Caco-2 (cell line): ENCODE results near the gene GNG7. TPM values are rescaled to one million over a fixed set of nuclear protein-coding genes. Genes with fewer than 3 reads are reported as not detected.
"Not testable (repeated sequence)": the region's sequence is repeated elsewhere in the genome, so short reads cannot be mapped to it uniquely, and the experiment has no call there.

Experiments used
- BruUV-seq: library from RNA; stranded (reverse); fragments of 400-500 nt; replicated peaks from 2 replicates; lab custom pipeline; 2021; lab: Mats Ljungman, UMichigan
- CTCF ChIA-PET: fragments of 300-600 bp; sonication (Branson Sonifier 250); formaldehyde crosslinking; loops from one replicate; lab custom pipeline; 2022; ENCODE audit warnings: antibody characterized with exemption; lab: Charles Lee
- POLR2A ChIA-PET: fragments of 300-600 bp; sonication (Branson Sonifier 250); formaldehyde crosslinking; loops from one replicate; lab custom pipeline; 2022; ENCODE audit warnings: antibody characterized with exemption; lab: Charles Lee
- DNase-seq, 2 experiments: peaks; one replicate each; pipeline versions ENCODE4 v3.0.0 to v3.0.0-alpha.2; 2020 to 2022
- H3K27me3 ChIP-seq: replicated peaks from 2 replicates; pipeline ENCODE4 v1.6.0; 2011; ENCODE audit warnings: low read length; ENCODE audit not compliant: control insufficient read depth, insufficient read depth
- H3K36me3 ChIP-seq: 2 replicates; pipeline ENCODE4 v1.5.1; 2011; ENCODE audit warnings: low read length; ENCODE audit not compliant: control insufficient read depth, insufficient read depth
- H3K4me1 ChIP-seq: fragments of 250-450 bp; sonication (Bioruptor Pico); 2 replicates; pipeline ENCODE4 v1.5.1; 2020; ENCODE audit warnings: mild to moderate bottlenecking
- H3K4me3 ChIP-seq: 2 replicates; pipeline ENCODE4 v1.5.1; 2011; ENCODE audit warnings: low read depth, mild to moderate bottlenecking, control low read depth, low read length
- H3K9me3 ChIP-seq: fragments of 250-450 bp; sonication (Bioruptor Pico); 2 replicates; pipeline ENCODE4 v1.5.1; 2020; ENCODE audit warnings: mild to moderate bottlenecking, moderate library complexity
- H3K27ac Mint-ChIP-seq: one replicate; pipeline ENCODE4 v1.8.0; 2022; ENCODE audit warnings: mixed read lengths; ENCODE audit not compliant: unreplicated experiment
- H3K27me3 Mint-ChIP-seq: one replicate; pipeline ENCODE4 v1.8.0; 2022; ENCODE audit warnings: mixed read lengths; ENCODE audit not compliant: insufficient read depth, unreplicated experiment
- H3K36me3 Mint-ChIP-seq: one replicate; pipeline ENCODE4 v1.8.0; 2022; ENCODE audit warnings: mild to moderate bottlenecking, mixed read lengths; ENCODE audit not compliant: insufficient read depth, unreplicated experiment
- H3K4me1 Mint-ChIP-seq: one replicate; pipeline ENCODE4 v1.8.0; 2022; ENCODE audit warnings: low read depth, mixed read lengths; ENCODE audit not compliant: unreplicated experiment
- H3K4me3 Mint-ChIP-seq: one replicate; pipeline ENCODE4 v1.8.0; 2022; ENCODE audit warnings: mild to moderate bottlenecking, moderate library complexity, mixed read lengths; ENCODE audit not compliant: unreplicated experiment
- H3K9me3 Mint-ChIP-seq: one replicate; pipeline ENCODE4 v1.8.0; 2022; ENCODE audit warnings: mixed read lengths; ENCODE audit not compliant: unreplicated experiment
- intact Hi-C: fragments of 100-400 bp; cut with micrococcal nuclease; formaldehyde crosslinking; loops from one replicate; pipeline ENCODE4 v1.10.0; 2022; ENCODE audit not compliant: unreplicated experiment
- total RNA-seq: library from RNA; stranded (reverse); gene quantifications from 2 replicates; pipeline ENCODE4 v1.2.3, GENCODE V29; 2022
- TF ChIP-seq, protein P1 (sequence below), 2 experiments: fragments of 200-600 bp in 1 of 2; IDR thresholded peaks; 1 replicate in 1 of 2; 2 replicates in 1 of 2; pipeline versions ENCODE4 v1.5.1 to v1.8.0; 2011 to 2022; ENCODE audit warnings: antibody characterized with exemption in 1 of 2, control low read depth in 1 of 2, inconsistent platforms in 1 of 2, low read depth in 1 of 2, low read length in 1 of 2, mild to moderate bottlenecking in 1 of 2, moderate library complexity in 1 of 2; ENCODE audit not compliant: insufficient read depth in 1 of 2, severe bottlenecking in 1 of 2, unreplicated experiment in 1 of 2

Gene GNG7
- total RNA-seq, 1 experiment from 2014 or later, result 0.43 TPM

DNA sequence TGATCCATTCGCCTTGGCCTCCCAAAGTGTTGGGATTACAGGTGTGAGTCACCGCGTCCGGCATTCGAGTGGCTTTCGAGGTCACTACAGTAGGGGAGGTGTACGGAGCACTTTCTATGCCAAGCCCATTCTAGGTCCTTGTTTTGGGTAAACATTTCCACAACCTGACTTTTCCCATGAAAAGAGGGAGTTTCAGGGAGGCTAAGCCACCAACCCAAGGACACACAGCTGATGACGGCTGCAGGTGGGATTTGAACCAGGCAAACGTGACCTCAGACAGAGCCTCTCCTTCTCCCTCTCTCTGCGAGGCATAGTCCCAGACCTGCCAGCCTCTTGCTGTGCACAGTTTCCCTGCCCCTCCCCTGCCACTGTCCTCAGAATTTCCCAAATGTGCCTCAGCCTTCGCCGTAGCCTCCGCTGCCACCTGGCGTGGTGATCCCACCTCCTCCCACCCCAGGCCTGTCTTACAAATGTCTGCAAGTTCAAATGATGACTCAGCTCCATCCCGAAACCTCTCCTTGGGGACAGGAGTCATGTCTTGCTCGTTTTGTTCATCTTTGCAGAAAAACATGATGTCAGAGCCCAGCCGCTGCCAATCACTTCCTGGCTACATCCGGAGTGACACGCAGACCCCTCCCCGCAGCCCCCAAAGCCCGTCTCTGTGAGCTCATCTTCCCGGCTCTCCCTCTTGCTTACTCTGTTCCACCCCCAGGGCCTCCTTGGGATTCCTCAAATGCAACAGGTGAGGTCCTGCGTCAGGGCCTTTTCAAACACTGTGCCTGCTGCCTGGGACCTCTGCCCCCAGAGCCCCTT lies 233.2 kb downstream of the GNG7 start:
- TF ChIP-seq, protein P1, sequence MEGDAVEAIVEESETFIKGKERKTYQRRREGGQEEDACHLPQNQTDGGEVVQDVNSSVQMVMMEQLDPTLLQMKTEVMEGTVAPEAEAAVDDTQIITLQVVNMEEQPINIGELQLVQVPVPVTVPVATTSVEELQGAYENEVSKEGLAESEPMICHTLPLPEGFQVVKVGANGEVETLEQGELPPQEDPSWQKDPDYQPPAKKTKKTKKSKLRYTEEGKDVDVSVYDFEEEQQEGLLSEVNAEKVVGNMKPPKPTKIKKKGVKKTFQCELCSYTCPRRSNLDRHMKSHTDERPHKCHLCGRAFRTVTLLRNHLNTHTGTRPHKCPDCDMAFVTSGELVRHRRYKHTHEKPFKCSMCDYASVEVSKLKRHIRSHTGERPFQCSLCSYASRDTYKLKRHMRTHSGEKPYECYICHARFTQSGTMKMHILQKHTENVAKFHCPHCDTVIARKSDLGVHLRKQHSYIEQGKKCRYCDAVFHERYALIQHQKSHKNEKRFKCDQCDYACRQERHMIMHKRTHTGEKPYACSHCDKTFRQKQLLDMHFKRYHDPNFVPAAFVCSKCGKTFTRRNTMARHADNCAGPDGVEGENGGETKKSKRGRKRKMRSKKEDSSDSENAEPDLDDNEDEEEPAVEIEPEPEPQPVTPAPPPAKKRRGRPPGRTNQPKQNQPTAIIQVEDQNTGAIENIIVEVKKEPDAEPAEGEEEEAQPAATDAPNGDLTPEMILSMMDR (IDR thresholded peaks at IDR 0.05; ENCODE audit: insufficient read depth in 1 of 2, low read depth in 1 of 2, low read length in 1 of 2, severe bottlenecking in 1 of 2, unreplicated experiment in 1 of 2), result no peak
- peak overlapping the region; percentile 53 for H3K27ac Mint-ChIP-seq
- no peaks in the 10 kb centered on the region for H3K27me3 ChIP-seq
- peaks cover 6% of the 10 kb centered on the region for H3K36me3 Mint-ChIP-seq
- intact Hi-C loops, result no loop called here
- no peaks in the 10 kb centered on the region for H3K4me1 Mint-ChIP-seq
- no peaks in the 10 kb centered on the region for H3K27me3 Mint-ChIP-seq
- no peak overlapping the region for H3K4me3 ChIP-seq
- no peaks in the 10 kb centered on the region for H3K4me1 ChIP-seq
- no peak overlapping the region for H3K4me3 Mint-ChIP-seq
- ChIA-PET POLR2A (interaction anchor here (0.6 kb wide), 2 partner anchors 12 to 110 kb away, joined by 3 to 10 read pairs; partner anchors contain the start of gene LMNB2), CTCF (no interaction called here)
- DNase-seq, result no peak
- no peaks in the 10 kb centered on the region for H3K9me3 Mint-ChIP-seq
- H3K9me3 ChIP-seq, result no peaks in the 10 kb centered on the region
- no TSS peak for BruUV-seq
- no peaks in the 10 kb centered on the region for H3K36me3 ChIP-seq

DNA sequence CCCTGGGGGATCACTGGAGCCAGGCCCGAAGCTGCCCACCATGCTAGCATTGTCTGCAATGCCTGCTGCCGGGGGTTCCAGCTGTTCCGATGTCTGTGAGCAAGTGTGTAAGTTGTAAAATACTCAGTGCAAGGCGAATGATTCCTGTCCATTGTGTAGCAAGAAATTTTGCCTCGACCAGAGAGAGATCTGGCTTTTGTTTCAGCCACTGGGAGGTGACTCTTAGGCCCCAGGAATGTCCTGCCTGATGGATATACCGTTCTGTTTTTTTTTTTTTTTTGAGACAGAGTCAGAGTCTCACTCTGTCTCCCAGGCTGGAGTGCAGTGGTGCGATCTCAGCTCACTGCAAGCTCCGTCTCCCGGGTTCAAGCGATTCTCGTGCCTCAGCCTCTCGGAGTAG lies 233.9 kb downstream of the GNG7 start:
- no peaks in the 10 kb centered on the region for H3K9me3 Mint-ChIP-seq
- Histone ChIP-seq H3K27me3 (no peaks in the 10 kb centered on the region), H3K4me3 (no peak overlapping the region), H3K9me3 (no peaks in the 10 kb centered on the region), H3K36me3 (no peaks in the 10 kb centered on the region), H3K4me1 (no peaks in the 10 kb centered on the region)
- intact Hi-C loops, result no loop called here
- no peak overlapping the region for H3K4me3 Mint-ChIP-seq
- BruUV-seq, result no TSS peak
- TF ChIP-seq, protein P1 (IDR thresholded peaks at IDR 0.05; ENCODE audit: insufficient read depth in 1 of 2, low read depth in 1 of 2, low read length in 1 of 2, severe bottlenecking in 1 of 2, unreplicated experiment in 1 of 2), result no peak
- no peaks in the 10 kb centered on the region for H3K27me3 Mint-ChIP-seq
- POLR2A ChIA-PET, result no interaction called here
- no peak overlapping the region for H3K27ac Mint-ChIP-seq
- no peak for DNase-seq
- CTCF ChIA-PET, result no interaction called here
- H3K4me1 Mint-ChIP-seq, result no peaks in the 10 kb centered on the region
- H3K36me3 Mint-ChIP-seq, result peaks cover 6% of the 10 kb centered on the region

DNA sequence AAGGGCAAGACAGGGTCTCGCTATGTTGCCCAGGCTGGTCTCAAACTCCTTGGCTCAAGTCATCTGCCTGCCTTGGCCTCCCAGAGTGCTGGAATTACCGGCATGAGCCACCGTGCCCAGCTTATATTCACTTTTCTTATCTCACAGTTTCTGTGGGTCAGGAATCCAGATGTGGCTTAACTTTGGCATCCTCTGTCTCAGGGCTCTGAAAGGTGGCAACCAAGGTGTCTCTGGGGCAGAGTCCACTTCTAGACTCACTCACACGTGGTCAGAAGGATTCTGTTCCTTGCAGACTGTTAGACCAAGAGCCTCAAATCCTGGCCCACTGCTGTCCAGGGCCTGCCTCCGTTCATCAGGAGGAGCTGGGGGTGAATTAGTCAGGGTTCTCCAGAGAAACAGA lies 238.1 kb downstream of the GNG7 start:
- Mint-ChIP-seq H3K4me1 (no peaks in the 10 kb centered on the region), H3K27ac (no peak overlapping the region), H3K36me3 (peaks cover 5% of the 10 kb centered on the region), H3K27me3 (no peaks in the 10 kb centered on the region), H3K4me3 (no peak overlapping the region), H3K9me3 (no peaks in the 10 kb centered on the region)
- intact Hi-C loops, result no loop called here
- H3K4me1 ChIP-seq, result no peaks in the 10 kb centered on the region
- H3K4me3 ChIP-seq, result no peak overlapping the region
- H3K36me3 ChIP-seq, result no peaks in the 10 kb centered on the region
- H3K27me3 ChIP-seq, result no peaks in the 10 kb centered on the region
- no peaks in the 10 kb centered on the region for H3K9me3 ChIP-seq
- TF ChIP-seq, protein P1 (IDR thresholded peaks at IDR 0.05; ENCODE audit: insufficient read depth in 1 of 2, low read depth in 1 of 2, low read length in 1 of 2, severe bottlenecking in 1 of 2, unreplicated experiment in 1 of 2), result no peak
- POLR2A ChIA-PET, result no interaction called here
- no TSS peak for BruUV-seq
- DNase-seq, result no peak
- CTCF ChIA-PET, result no interaction called here

DNA sequence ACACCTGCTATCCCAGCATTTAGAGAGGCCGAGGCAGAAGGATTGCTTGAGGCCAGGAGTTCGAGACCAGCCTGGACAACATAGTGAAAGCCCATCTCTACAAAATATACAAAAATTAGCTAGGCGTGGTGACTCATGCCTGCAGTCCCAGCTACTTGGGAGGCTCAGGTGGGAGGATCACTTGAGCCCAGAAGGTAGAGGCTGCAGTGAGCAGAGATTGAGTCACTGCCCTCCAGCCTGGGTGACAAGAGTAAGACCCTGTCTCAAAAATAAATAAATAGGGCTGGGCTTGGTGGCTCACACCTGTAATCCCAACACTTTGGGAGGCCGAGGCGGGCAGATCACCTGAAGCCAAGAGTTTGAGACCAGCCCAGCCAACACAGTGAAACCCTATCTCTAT lies 238.8 kb downstream of the GNG7 start:
- intact Hi-C loops, H3K9me3 ChIP-seq, H3K36me3 Mint-ChIP-seq, H3K9me3 Mint-ChIP-seq, H3K27me3 ChIP-seq, DNase-seq, H3K4me3 Mint-ChIP-seq, H3K36me3 ChIP-seq, BruUV-seq, H3K4me1 ChIP-seq, H3K27ac Mint-ChIP-seq, H3K27me3 Mint-ChIP-seq, CTCF ChIA-PET, H3K4me1 Mint-ChIP-seq, H3K4me3 ChIP-seq: not testable (repeated sequence)
- POLR2A ChIA-PET, result interaction anchor here (1.5 kb wide), 1 partner anchor 12 kb away, joined by 11 read pairs; the partner anchor contains the start of gene GADD45B
